ENCODE measurements around the gene NISCH. TPM values are rescaled to one million over a fixed set of nuclear protein-coding genes. Genes with fewer than 3 reads are reported as not detected.

NISCH gene
- total and polyA plus RNA-seq, 2 of the 8 experiments (the other 6 are each of a cell fraction or from before 2014, with no cell fraction given): 71.2 to 71.9 TPM

GRCh38 chr3:52492059-52492458 is 36.7 kb downstream of the NISCH start:
- no peak overlapping the region for H2BK15ac ChIP-seq (ENCODE audit: low read length)
- no peaks in the 10 kb centered on the region; the same call in 1 of the 2 replicates for H3K79me1 ChIP-seq (ENCODE audit: low read depth, low read length)
- no peak overlapping the region for H3K27ac ChIP-seq (ENCODE audit: low read depth, low read length)
- H3K4me3 ChIP-seq (ENCODE audit: extremely low read depth in 1 of 4, insufficient read depth in 2 of 4, low read depth in 3 of 4, low read length in 4 of 4): no peak overlapping the region
- no peak overlapping the region for H2BK120ac ChIP-seq (replicated peaks; ENCODE audit: low read depth, low read length)
- peaks cover 21 to 53% (median 42%) of the 10 kb centered on the region in 4 experiments for H3K36me3 ChIP-seq (ENCODE audit: control insufficient read depth in 2 of 4, insufficient read depth in 4 of 4, low read length in 3 of 4)
- H4K5ac ChIP-seq (ENCODE audit: insufficient read length, low read depth, low read length): no peak overlapping the region
- no peaks in the 10 kb centered on the region for H3K23me2 ChIP-seq (ENCODE audit: low read depth, low read length)
- no peak overlapping the region for H2AK5ac ChIP-seq (ENCODE audit: low read depth, low read length)
- WGBS, 2 experiments (ENCODE audit: extremely low coverage in 1 of 2, insufficient coverage in 1 of 2, insufficient read length in 1 of 2, insufficient replicate concordance in 2 of 2, low coverage in 1 of 2, low lambda C conversion rate in 2 of 2, missing lambda C conversion rate in 1 of 2): 100% methylated on average over 21 of the region's 21 CpGs; no CpG with 5 or more reads in 1 of the 2 experiments
- POLR2A ChIA-PET (ENCODE audit: partially characterized antibody): interaction anchor here (1.0 to 3.0 kb wide), 6 partner anchors 9 to 34 kb away, joined by 3 to 16 read pairs (median 3); no protein-coding TSS in a partner anchor
- H2BK12ac ChIP-seq (ENCODE audit: low read depth, low read length): no peak overlapping the region
- CTCF ChIA-PET (ENCODE audit: partially characterized antibody): interaction anchor here (0.6 to 1.1 kb wide), 4 partner anchors 10 to 323 kb away, joined by 3 read pairs; no protein-coding TSS in a partner anchor
- H3K4me2 ChIP-seq (ENCODE audit: insufficient read depth in 1 of 2, low read depth in 2 of 2, low read length in 2 of 2): no peak overlapping the region
- no peaks in the 10 kb centered on the region; a peak in 1 of 7 replicates for H3K27me3 ChIP-seq (replicated peaks in 1 of 4; ENCODE audit: control insufficient read depth in 3 of 4, extremely low read depth in 1 of 4, insufficient read depth in 3 of 4, low read length in 3 of 4)
- H4K20me1 ChIP-seq (replicated peaks in 1 of 2; ENCODE audit: control insufficient read depth in 1 of 2, insufficient read depth in 2 of 2, low read length in 2 of 2): peaks cover 0 to 19% of the 10 kb centered on the region in 2 experiments
- peaks cover 0 to 6% (median under 1%) of the 10 kb centered on the region in 4 experiments; a peak in 3 of 7 replicates for H3K4me1 ChIP-seq (replicated peaks in 1 of 4; ENCODE audit: control insufficient read depth in 3 of 4, insufficient read depth in 4 of 4, low read length in 3 of 4)
- no peak overlapping the region for H3K18ac ChIP-seq (ENCODE audit: extremely low read depth, low read length)
- FAIRE-seq: no peak
- no peak overlapping the region for H3K23ac ChIP-seq (ENCODE audit: insufficient read length)
- H3K79me2 ChIP-seq (ENCODE audit: control insufficient read depth in 1 of 2, insufficient read depth in 2 of 2, low read length in 2 of 2): no peaks in the 10 kb centered on the region
- H2BK20ac ChIP-seq (ENCODE audit: low read length): no peak overlapping the region
- DNase-seq (ENCODE audit: low read depth in 1 of 2, low spot score in 2 of 2): no peak
- no peak overlapping the region for H4K91ac ChIP-seq (replicated peaks; ENCODE audit: insufficient read length, low read length)
- H3K56ac ChIP-seq (replicated peaks; ENCODE audit: insufficient read length, low read depth, low read length): no peak overlapping the region
- H3K4ac ChIP-seq (replicated peaks; ENCODE audit: insufficient read length, low read depth, low read length): no peak overlapping the region
- H3K9me3 ChIP-seq (ENCODE audit: insufficient read depth in 2 of 2, low read depth in 1 of 2, low read length in 1 of 2): no peaks in the 10 kb centered on the region
- no peak overlapping the region for H3K14ac ChIP-seq (ENCODE audit: insufficient read length)
- no peak overlapping the region for H2BK5ac ChIP-seq (ENCODE audit: low read depth, low read length)
- TF ChIP-seq KDM4A (IDR thresholded peaks at IDR 0.05; ENCODE audit: low read depth, low read length, severe bottlenecking): no peak
- H2AFZ ChIP-seq (ENCODE audit: low read length): no peak overlapping the region
- H4K8ac ChIP-seq (ENCODE audit: extremely low read depth, insufficient read depth, low read length): no peak overlapping the region
- no peak overlapping the region for H3K9ac ChIP-seq (replicated peaks in 1 of 4; ENCODE audit: extremely low read depth in 1 of 4, low read depth in 3 of 4, low read length in 3 of 4)

Measured in H1 (cell line).